ENCODE results near the gene SLC13A3.

DNA sequence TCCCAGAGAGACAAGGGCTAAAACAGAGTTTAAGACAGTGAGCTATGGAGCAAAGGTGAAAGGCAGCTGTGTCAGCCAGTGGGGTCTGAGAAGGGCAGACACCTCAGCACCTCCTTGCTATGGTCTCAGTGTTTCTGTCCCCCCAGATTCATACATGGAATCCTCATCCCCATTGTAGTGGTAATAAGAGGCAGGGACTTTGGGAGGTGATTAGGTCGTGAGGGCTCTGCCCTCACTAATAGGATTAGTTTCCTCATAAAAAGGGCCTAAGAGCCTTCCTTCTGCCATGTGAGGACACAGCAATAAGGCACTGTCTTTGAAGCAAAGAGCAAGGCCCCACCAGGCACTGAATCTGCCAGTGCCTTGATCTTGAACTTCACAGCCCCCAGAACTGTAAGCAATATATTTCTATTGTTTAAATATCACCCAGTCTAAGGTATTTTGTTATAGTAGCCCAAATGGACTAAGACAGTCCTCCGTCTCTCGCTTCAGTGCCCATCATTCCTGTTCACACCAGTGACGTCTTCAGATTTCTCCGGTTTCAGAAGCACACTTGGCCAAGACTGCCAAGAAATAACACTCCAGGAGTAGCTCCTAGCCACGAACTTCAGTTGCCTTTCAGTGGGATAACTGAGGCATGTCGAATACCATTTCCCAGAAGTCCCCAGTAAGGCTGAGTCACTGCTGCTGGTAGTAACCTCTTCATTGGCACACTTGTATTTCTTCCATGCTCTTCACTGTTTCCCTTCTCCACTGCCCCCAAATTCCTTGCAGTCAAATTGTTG lies 32.8 kb downstream of the SLC13A3 start:
- TF ChIP-seq, protein P1, sequence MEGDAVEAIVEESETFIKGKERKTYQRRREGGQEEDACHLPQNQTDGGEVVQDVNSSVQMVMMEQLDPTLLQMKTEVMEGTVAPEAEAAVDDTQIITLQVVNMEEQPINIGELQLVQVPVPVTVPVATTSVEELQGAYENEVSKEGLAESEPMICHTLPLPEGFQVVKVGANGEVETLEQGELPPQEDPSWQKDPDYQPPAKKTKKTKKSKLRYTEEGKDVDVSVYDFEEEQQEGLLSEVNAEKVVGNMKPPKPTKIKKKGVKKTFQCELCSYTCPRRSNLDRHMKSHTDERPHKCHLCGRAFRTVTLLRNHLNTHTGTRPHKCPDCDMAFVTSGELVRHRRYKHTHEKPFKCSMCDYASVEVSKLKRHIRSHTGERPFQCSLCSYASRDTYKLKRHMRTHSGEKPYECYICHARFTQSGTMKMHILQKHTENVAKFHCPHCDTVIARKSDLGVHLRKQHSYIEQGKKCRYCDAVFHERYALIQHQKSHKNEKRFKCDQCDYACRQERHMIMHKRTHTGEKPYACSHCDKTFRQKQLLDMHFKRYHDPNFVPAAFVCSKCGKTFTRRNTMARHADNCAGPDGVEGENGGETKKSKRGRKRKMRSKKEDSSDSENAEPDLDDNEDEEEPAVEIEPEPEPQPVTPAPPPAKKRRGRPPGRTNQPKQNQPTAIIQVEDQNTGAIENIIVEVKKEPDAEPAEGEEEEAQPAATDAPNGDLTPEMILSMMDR (IDR thresholded peaks at IDR 0.05), result no peak
- no peak for TF ChIP-seq POLR2AphosphoS5 (IDR thresholded peaks at IDR 0.05)

Data from gastroesophageal sphincter (tissue), 3 donors.